Peyer's patch (tissue), 4 donors: ENCODE data around the gene POR.

Source experiments
- POLR2A ChIP-seq, 2 donors: fragments of 450-650 bp; IDR thresholded peaks; one replicate each; pipeline ENCODE4 v1.5.1; 2017; ENCODE audit warnings: antibody characterized with exemption in 2 of 2, mild to moderate bottlenecking in 2 of 2, moderate library complexity in 2 of 2
- TF ChIP-seq, protein P1 (sequence below), 6 experiments: fragments of 450-650 bp in 4 of 6; fragments of 200-600 bp in 2 of 6; sonication (generic) in 1 of 6; IDR thresholded peaks; one replicate each; pipeline ENCODE4 v1.5.1; 2017 to 2019; ENCODE audit warnings: antibody characterized with exemption in 6 of 6, mild to moderate bottlenecking in 3 of 6, moderate library complexity in 1 of 6

- TF ChIP-seq, protein P1, sequence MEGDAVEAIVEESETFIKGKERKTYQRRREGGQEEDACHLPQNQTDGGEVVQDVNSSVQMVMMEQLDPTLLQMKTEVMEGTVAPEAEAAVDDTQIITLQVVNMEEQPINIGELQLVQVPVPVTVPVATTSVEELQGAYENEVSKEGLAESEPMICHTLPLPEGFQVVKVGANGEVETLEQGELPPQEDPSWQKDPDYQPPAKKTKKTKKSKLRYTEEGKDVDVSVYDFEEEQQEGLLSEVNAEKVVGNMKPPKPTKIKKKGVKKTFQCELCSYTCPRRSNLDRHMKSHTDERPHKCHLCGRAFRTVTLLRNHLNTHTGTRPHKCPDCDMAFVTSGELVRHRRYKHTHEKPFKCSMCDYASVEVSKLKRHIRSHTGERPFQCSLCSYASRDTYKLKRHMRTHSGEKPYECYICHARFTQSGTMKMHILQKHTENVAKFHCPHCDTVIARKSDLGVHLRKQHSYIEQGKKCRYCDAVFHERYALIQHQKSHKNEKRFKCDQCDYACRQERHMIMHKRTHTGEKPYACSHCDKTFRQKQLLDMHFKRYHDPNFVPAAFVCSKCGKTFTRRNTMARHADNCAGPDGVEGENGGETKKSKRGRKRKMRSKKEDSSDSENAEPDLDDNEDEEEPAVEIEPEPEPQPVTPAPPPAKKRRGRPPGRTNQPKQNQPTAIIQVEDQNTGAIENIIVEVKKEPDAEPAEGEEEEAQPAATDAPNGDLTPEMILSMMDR (IDR thresholded peaks at IDR 0.05) = no peak
- TF ChIP-seq POLR2A (IDR thresholded peaks at IDR 0.05) = no peak
These were observed 9.0 kb upstream of the POR start for GRCh38 chr7:75905785-75906604.
